Measurements from ENCODE around the gene SENP6. TPM values are rescaled to one million over a fixed set of nuclear protein-coding genes. Genes with fewer than 3 reads are reported as not detected.
"Not testable (repeated sequence)": the region's sequence is repeated elsewhere in the genome, so short reads cannot be mapped to it uniquely, and the experiment has no call there.

Gene SENP6
- total RNA-seq, 2 experiments from 2014 or later: 66.2 to 68.9 TPM

DNA sequence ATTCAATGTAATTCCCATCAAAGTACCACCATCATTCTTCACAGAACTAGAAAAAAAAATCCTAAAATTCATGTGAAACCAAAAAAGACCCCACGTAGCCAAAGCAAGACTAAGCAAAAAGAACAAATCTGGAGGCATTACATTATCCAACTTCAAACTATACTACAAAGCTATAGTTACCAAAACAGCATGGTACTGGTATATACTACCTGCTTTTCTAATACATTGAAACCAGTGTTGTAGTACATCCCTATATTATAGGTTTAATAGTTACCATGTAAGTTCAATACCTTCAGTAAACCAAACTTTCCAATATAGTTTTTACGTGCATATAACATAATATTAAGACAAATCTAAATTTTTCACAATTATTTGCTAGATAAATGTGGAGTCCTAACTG is 17.1 kb upstream of the SENP6 start:
- POLR2A ChIA-PET, H3K4me3 Mint-ChIP-seq, CTCF ChIA-PET: not testable (repeated sequence)

DNA sequence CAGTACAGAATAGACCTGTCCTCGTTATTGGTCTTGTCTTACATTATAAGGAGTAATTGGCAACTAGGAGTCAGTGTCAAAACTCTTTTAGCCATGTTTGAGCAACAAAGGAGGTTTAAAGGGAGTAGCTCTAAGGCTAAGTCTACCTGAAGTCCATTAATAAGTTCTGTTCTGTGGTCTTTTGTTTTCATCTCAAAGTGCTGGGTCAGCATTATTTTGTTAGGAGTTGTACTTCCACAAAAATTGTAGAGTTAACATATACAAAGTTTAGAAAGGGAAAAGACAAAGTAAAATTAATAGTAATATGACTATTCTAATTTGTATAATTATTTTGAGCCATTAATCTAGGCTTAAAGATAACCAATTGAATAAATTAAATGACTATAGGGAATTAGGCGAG is 12.7 kb upstream of the SENP6 start:
- ATAC-seq (no peak), DNase-seq (no peak)
- no peaks in the 10 kb centered on the region for H3K4me1 Mint-ChIP-seq (ENCODE audit: low read depth)
- POLR2A ChIA-PET: no interaction called here
- H3K27ac Mint-ChIP-seq: no peak overlapping the region
- no peaks in the 10 kb centered on the region for H3K9me3 Mint-ChIP-seq (ENCODE audit: insufficient read depth)
- H3K4me3 Mint-ChIP-seq: no peak overlapping the region
- CTCF ChIA-PET: no interaction called here
- H3K36me3 Mint-ChIP-seq (ENCODE audit: low read depth): no peaks in the 10 kb centered on the region
- H3K27me3 Mint-ChIP-seq (ENCODE audit: low read depth): no peaks in the 10 kb centered on the region

More for the DNA sequence above, 17.1 kb upstream of the SENP6 start:
- H3K9me3 Mint-ChIP-seq (ENCODE audit: insufficient read depth); DNase-seq; H3K27ac Mint-ChIP-seq; H3K36me3 Mint-ChIP-seq (ENCODE audit: low read depth); ATAC-seq; H3K27me3 Mint-ChIP-seq (ENCODE audit: low read depth): not testable (repeated sequence)
- H3K4me1 Mint-ChIP-seq (ENCODE audit: low read depth): peaks cover 11% of the 10 kb centered on the region

- Mint-ChIP-seq H3K27me3 (ENCODE audit: low read depth) (no peaks in the 10 kb centered on the region), H3K36me3 (ENCODE audit: low read depth) (no peaks in the 10 kb centered on the region), H3K27ac (no peak overlapping the region), H3K9me3 (ENCODE audit: insufficient read depth) (no peaks in the 10 kb centered on the region), H3K4me3 (no peak overlapping the region), H3K4me1 (ENCODE audit: low read depth) (no peaks in the 10 kb centered on the region)
- ChIA-PET POLR2A (no interaction called here), CTCF (no interaction called here)
- no peak for ATAC-seq
- DNase-seq: no peak
Observed at GRCh38 chr6:75590370-75590769, 11.3 kb upstream of the SENP6 start.

GRCh38 chr6:75596380-75596779 is 5.3 kb upstream of the SENP6 start:
- not testable (repeated sequence) for H3K27ac Mint-ChIP-seq; H3K36me3 Mint-ChIP-seq (ENCODE audit: low read depth); H3K4me3 Mint-ChIP-seq; ATAC-seq; DNase-seq; H3K9me3 Mint-ChIP-seq (ENCODE audit: insufficient read depth); H3K27me3 Mint-ChIP-seq (ENCODE audit: low read depth)
- peaks cover 25% of the 10 kb centered on the region for H3K4me1 Mint-ChIP-seq (ENCODE audit: low read depth)
- ChIA-PET POLR2A (interaction anchor here (0.7 kb wide), 1 partner anchor 352 kb away, joined by 3 read pairs; the partner anchor contains the start of gene COX7A2), CTCF (interaction anchor here (0.9 kb wide), 1 partner anchor 32 kb away, joined by 3 read pairs; no protein-coding TSS in a partner anchor)

DNA sequence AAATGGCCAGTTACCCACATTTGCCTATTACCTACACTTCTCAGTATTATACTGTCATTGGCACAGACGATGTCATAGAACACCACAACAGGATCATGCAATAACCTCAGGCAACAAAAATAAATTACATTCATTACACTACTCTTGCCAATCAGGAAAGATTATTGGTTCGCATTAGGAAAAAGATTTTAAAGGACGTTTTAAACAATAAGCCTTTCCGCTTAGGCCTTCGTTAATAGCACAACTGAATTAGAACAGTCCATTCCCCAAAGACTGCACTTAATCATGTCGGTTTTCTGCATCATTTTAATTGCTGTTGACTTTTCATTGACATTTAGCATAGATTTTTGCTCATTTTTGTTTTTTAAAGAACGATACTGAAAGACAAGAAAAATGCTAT is 912 bp upstream of the SENP6 start:
- Mint-ChIP-seq H3K4me1 (ENCODE audit: low read depth) (peaks cover 46% of the 10 kb centered on the region), H3K27me3 (ENCODE audit: low read depth) (no peaks in the 10 kb centered on the region), H3K27ac (peak overlapping the region; percentile 96), H3K36me3 (ENCODE audit: low read depth) (peaks cover 16% of the 10 kb centered on the region), H3K9me3 (ENCODE audit: insufficient read depth) (no peaks in the 10 kb centered on the region), H3K4me3 (peak overlapping the region; percentile 98)
- no peak for ATAC-seq
- ChIA-PET CTCF (interaction anchor here (1.3 to 1.6 kb wide), 2 partner anchors 10 to 12 kb away, joined by 3 to 4 read pairs; no protein-coding TSS in a partner anchor), POLR2A (interaction anchor here (2.4 kb wide), 1 partner anchor 11 kb away, joined by 26 read pairs; no protein-coding TSS in a partner anchor)
- no peak for DNase-seq

- CTCF ChIA-PET: interaction anchor here (1.1 to 2.2 kb wide), 6 partner anchors 9 to 20 kb away, joined by 3 to 7 read pairs (median 4); no protein-coding TSS in a partner anchor
- peak; percentile 65 for ATAC-seq
- H3K27ac Mint-ChIP-seq: peak overlapping the region; percentile 98
- H3K4me3 Mint-ChIP-seq: peak overlapping the region; percentile 98
- H3K36me3 Mint-ChIP-seq (ENCODE audit: low read depth): peaks cover 18% of the 10 kb centered on the region
- no peaks in the 10 kb centered on the region for H3K9me3 Mint-ChIP-seq (ENCODE audit: insufficient read depth)
- peak; percentile 60 for DNase-seq
- H3K4me1 Mint-ChIP-seq (ENCODE audit: low read depth): peaks cover 57% of the 10 kb centered on the region
- no peaks in the 10 kb centered on the region for H3K27me3 Mint-ChIP-seq (ENCODE audit: low read depth)
- POLR2A ChIA-PET: interaction anchor here (1.2 to 2.7 kb wide), 5 partner anchors 9 to 359 kb away, joined by 3 to 26 read pairs (median 9); partner anchors contain the start of genes COX7A2 and TMEM30A
Observed at GRCh38 chr6:75602246-75603105, 796 bp downstream of the SENP6 start.

- H3K4me3 Mint-ChIP-seq: peak overlapping the region; percentile 98
- CTCF ChIA-PET: interaction anchor here (1.1 to 2.2 kb wide), 5 partner anchors 9 to 20 kb away, joined by 3 to 7 read pairs (median 5); no protein-coding TSS in a partner anchor
- H3K4me1 Mint-ChIP-seq (ENCODE audit: low read depth): peaks cover 59% of the 10 kb centered on the region
- H3K27ac Mint-ChIP-seq: peak overlapping the region; percentile 98
- peaks cover 18% of the 10 kb centered on the region for H3K36me3 Mint-ChIP-seq (ENCODE audit: low read depth)
- H3K27me3 Mint-ChIP-seq (ENCODE audit: low read depth): no peaks in the 10 kb centered on the region
- ATAC-seq (no peak), DNase-seq (no peak)
- POLR2A ChIA-PET: interaction anchor here (1.2 to 2.7 kb wide), 4 partner anchors 9 to 360 kb away, joined by 3 to 26 read pairs (median 9); partner anchors contain the start of gene COX7A2
- no peaks in the 10 kb centered on the region for H3K9me3 Mint-ChIP-seq (ENCODE audit: insufficient read depth)
Observed at GRCh38 chr6:75603106-75603420, 1.4 kb downstream of the SENP6 start.

- no peak overlapping the region for H3K27ac Mint-ChIP-seq
- DNase-seq: no peak
- H3K27me3 Mint-ChIP-seq (ENCODE audit: low read depth): no peaks in the 10 kb centered on the region
- CTCF ChIA-PET: interaction anchor here (1.3 kb wide), 1 partner anchor 17 kb away, joined by 5 read pairs; no protein-coding TSS in a partner anchor
- H3K9me3 Mint-ChIP-seq (ENCODE audit: insufficient read depth): no peaks in the 10 kb centered on the region
- H3K4me1 Mint-ChIP-seq (ENCODE audit: low read depth): peaks cover 60% of the 10 kb centered on the region
- ATAC-seq: no peak
- peak overlapping the region; percentile 98 for H3K4me3 Mint-ChIP-seq
- H3K36me3 Mint-ChIP-seq (ENCODE audit: low read depth): peaks cover 18% of the 10 kb centered on the region
- POLR2A ChIA-PET: no interaction called here
Observed at GRCh38 chr6:75604294-75604693, 2.6 kb downstream of the SENP6 start.

- H3K4me3 Mint-ChIP-seq: no peak overlapping the region
- H3K27ac Mint-ChIP-seq: no peak overlapping the region
- DNase-seq (no peak), ATAC-seq (no peak)
- peaks cover 21% of the 10 kb centered on the region for H3K36me3 Mint-ChIP-seq (ENCODE audit: low read depth)
- CTCF ChIA-PET: no interaction called here
- H3K27me3 Mint-ChIP-seq (ENCODE audit: low read depth): no peaks in the 10 kb centered on the region
- peaks cover 60% of the 10 kb centered on the region for H3K4me1 Mint-ChIP-seq (ENCODE audit: low read depth)
- POLR2A ChIA-PET: no interaction called here
- no peaks in the 10 kb centered on the region for H3K9me3 Mint-ChIP-seq (ENCODE audit: insufficient read depth)
Observed at GRCh38 chr6:75605635-75606034, 4.0 kb downstream of the SENP6 start.

DNA sequence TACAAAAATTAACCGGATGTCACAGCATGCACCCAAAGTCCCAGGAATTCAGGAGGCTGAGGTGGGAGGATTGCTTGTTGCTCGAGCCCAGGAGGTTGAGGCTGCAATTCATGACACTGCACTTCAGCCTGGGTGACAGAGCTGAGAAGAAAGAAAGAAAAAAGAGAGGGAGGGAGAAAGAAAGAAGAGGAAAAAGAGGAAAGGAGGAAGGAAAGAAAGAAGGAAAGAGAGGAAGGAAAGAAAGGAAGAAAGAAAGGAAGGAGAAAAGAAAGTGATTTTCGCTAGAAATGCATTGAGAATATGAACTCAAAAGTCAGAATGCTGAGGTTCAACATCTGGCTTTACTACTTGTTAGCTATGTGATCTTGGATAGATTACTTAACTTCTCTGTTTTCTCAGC is 6.6 kb downstream of the SENP6 start:
- DNase-seq (no peak), ATAC-seq (no peak)
- CTCF ChIA-PET: interaction anchor here (0.9 kb wide), 1 partner anchor 45 kb away, joined by 4 read pairs; no protein-coding TSS in a partner anchor
- Mint-ChIP-seq H3K4me1 (ENCODE audit: low read depth) (peaks cover 77% of the 10 kb centered on the region), H3K36me3 (ENCODE audit: low read depth) (peaks cover 16% of the 10 kb centered on the region), H3K4me3 (no peak overlapping the region), H3K27me3 (ENCODE audit: low read depth) (no peaks in the 10 kb centered on the region), H3K9me3 (ENCODE audit: insufficient read depth) (no peaks in the 10 kb centered on the region), H3K27ac (no peak overlapping the region)
- POLR2A ChIA-PET: interaction anchor here (1.2 kb wide), 1 partner anchor 365 kb away, joined by 4 read pairs; the partner anchor contains the start of gene COX7A2

DNA sequence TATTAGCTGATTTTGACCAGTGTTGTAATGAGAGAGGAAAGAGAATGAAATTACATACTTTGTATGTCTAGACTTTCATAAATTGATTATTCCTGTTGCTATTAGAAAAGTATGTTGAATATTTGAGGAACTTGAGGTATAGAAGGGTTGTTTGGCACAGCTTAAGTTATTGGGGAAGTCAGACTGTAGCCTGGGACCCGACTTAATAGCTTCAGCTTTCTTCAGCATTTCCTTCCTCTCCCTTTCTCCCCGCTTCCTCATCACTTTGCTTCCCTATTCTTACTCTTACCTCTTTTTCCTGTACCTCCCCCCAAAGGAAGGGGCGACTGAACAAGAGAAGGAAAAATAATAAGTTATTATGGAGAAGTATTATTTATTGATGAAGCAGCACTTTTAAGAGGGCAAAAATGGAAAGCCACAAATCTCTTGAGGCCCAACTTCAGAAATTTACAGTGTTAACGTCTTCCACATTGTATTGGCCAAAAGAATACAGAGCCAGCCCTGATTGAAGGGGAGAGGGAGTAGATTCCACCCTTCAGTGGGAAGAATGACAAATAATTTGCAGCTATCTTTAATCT is 7.4 kb downstream of the SENP6 start:
- DNase-seq (no peak), ATAC-seq (no peak)
- Mint-ChIP-seq H3K4me3 (no peak overlapping the region), H3K36me3 (ENCODE audit: low read depth) (peaks cover 15% of the 10 kb centered on the region), H3K27ac (no peak overlapping the region), H3K4me1 (ENCODE audit: low read depth) (peaks cover 76% of the 10 kb centered on the region), H3K27me3 (ENCODE audit: low read depth) (no peaks in the 10 kb centered on the region), H3K9me3 (ENCODE audit: insufficient read depth) (no peaks in the 10 kb centered on the region)
- POLR2A ChIA-PET: interaction anchor here (1.2 kb wide), 1 partner anchor 366 kb away, joined by 4 read pairs; the partner anchor contains the start of gene COX7A2
- CTCF ChIA-PET: interaction anchor here (0.9 to 1.1 kb wide), 2 partner anchors 14 to 46 kb away, joined by 4 read pairs; no protein-coding TSS in a partner anchor

Measured in activated CD8-positive, alpha-beta T cell treated with anti-CD3 and anti-CD28 coated beads, Interleukin-2, amount 10 ng/mL, durations not matched to agents 7 days and 5 days (primary cell).